Hematopoietic multipotent progenitor cell treated with erythropoietin and hydrocortisone succinate and interleukin-3 and kit ligand, for 15 days (in vitro differentiated cells): ENCODE results near the gene FRMD4A.

Experiments
- DNase-seq: peaks from one replicate; pipeline ENCODE4 v3.0.0-alpha.2; 2015; ENCODE audit warnings: low spot score

FRMD4A gene

DNA sequence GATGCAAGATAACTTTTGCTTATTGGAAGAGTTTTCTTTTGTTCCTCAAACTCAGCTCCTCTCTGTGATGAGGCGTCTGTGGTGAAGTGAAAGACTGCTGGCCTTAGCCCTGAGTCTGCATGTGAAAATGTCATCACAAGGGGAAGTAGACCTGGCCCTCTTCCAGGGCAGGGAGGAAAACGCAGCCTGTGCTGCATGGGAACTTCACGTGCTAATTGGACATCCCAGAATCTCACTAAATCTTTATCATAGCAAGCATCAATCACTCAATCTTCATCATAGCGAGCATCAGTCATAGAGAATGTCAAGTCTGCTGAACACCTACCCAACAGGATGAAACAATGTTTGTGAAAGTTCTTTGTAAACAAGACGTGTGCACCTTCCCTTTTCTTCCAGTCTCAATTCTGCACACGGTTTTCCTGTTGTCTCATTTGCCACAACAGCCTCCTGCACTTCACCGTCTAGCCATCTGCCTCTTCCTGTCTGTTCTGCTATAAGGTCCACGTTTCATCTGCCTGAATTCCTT is 314.6 kb downstream of the FRMD4A start:
- DNase-seq = no peak

DNA sequence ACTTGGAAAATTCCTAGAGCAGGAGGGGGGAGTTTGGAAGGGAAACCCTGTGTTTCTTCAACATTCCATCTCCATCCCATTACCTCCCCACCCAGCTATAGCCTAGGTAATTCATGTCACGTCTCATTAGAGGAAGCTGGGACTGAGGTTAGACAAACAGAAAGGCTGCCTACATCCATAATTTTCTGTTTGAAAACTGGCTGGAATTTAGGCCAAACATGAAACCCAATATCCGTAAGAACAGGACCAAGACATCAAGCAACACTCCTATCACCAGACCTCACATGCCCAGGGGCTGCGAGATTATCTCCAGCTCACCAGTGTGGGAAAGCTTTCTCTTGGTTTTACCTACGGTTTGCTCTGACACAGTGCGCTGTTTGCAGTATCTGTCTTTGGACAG is 316.3 kb downstream of the FRMD4A start:
- DNase-seq = no peak

DNA sequence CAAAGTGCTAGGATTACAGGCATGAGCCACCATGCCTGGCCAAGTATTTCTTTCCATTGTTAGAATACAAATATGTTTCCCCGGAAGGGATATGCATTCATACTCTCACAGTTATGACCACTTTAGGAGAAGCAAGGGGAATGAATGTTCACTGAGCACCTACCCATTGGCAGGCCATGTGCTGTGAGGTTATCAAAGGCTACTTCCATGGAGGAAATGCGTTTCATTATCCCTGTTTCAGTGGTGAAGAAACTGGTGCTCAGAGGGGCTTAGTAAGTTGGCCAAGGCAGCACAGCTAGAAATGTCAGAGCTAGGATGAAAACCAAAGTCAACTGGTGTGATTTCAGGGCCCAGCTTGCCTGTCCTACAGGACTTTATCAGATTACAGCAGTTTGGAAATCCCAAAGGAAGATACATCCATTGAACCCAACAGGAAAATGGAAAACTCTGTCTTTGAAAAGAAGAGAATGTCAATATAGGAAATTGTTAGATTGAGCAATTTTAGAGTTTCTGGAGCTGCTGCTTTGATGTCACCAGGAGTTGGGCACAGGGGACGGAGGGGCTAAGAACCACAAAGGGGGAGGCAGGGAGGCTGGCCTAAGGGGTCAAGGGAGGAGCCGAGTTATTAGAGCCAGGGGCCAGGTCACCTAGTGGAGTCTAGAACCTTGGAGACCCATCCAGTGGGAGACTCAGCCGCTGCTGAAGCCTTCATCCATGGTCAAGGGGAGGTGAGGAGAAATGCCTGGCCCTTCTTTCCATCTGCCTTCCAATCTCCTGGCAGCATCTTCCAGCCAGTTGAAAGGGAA is 319.8 kb downstream of the FRMD4A start:
- DNase-seq = no peak

DNA sequence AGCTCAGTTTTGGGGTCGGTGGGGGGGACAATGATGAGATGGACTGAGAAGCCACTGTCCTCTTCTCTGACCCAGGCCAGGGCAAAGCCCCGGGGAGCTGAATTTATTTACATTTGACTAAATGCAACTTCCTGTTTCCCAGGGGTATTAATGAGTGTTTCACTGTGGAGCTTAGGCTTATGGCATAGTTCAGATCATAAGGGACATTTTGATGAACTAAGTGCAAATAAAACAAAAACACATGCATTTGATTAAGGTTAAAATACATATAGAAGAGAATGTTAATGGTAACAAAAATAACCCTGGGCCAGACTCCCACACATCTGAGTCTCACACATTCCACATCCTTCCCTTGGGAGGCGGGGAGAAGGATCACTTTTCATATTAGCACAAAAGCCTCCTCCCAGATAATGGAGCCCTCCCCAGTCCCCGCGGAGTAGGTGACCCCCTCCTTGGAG is 320.6 kb downstream of the FRMD4A start:
- DNase-seq = no peak

DNA sequence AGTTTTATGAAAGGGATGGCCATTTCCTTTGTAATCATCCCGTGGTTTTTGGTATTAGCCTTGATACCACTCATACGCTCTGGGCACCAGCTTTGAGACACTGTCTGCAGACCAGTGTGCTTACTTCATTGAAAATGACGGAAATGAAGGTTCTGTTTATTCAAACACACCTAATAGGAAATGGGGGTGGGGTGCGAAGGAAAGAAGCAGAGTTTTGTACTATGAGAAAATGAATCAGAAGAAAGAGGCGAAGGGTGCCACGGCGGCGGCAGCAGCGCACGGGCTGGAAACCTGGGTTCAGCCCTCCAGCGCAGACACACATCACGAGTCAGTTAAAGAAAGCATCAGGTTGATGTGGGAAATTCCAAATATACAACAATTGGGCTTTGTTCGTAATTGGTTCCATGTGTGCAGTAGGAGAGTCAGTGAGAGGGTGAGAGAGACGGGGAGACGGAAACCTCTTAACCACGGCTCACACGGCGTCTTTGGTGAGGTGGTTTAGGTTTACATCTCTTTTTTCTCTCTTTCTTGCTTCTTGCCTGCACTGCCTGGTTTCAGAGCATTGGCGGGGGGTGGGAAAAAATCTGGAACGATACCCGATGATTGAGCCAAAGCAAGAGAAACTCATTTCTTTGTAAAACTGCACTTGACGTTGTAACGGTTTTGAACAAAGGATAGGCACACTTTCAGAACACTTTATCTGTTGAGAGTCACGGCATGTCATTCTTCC is 321.2 kb downstream of the FRMD4A start:
- DNase-seq = no peak

DNA sequence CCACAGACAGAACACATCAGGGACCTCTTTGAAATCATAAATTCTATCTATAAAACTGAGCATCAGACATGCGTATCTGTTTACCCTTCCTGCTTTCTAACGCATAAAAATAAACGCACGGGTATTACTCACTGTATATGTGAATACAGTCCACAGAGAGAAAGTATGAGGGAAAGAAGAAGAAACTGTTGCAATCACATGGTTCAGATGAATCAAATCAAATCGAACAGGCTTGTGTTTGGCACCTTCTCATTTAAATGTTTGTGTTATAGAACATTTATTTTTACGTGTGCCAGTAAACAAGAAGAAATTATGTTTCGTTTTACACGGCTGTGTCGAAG is 322.0 kb downstream of the FRMD4A start:
- no peak for DNase-seq

DNA sequence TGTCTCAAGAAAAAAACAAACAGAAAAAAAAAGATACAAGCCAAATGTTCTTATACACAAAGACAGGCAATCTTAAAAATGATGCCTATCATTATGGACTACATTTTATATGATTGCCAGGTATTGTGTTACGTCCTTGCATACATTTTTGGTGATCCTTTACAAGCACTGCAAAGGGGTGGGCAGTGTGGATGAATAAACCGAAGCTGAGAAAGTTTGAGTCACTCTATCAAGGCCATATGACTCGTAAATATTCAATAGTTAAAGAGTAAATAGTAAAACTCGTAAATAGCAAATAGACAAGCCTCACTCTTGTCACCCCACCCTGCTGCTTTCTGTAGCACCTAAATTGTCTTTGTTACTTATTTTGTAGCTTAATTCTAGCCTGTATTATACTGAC is 326.2 kb downstream of the FRMD4A start:
- no peak for DNase-seq

DNA sequence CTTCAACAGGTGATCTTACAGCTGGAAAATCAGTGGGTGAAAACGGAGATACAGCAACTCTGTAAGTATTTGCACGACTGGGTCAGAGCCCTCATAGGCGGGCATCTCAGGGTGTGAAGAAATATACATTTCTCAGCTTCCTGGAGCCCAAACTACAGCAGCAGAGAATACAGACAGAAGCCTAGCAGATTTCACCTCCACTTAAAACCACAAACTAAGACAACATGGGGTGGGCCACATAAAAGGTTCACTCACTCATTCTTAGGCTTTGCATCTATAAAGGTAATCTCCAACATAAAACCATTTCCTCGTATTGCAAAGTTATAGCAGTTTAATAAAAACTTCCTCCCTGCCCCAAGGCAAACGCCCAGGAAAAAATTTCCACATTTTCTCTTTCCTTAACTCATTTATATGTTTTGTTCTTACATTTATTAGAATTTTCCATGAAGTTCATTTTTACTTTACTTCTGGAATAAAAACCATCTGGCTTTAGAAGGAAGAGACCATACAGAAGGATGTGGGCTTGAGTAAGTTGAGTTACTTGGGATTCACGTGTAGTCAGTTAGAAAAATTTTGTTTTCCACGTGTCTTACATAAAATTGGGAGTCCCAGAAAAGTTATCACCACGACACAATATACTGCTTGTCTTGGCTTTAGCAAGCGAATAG is 327.1 kb downstream of the FRMD4A start:
- DNase-seq = no peak

DNA sequence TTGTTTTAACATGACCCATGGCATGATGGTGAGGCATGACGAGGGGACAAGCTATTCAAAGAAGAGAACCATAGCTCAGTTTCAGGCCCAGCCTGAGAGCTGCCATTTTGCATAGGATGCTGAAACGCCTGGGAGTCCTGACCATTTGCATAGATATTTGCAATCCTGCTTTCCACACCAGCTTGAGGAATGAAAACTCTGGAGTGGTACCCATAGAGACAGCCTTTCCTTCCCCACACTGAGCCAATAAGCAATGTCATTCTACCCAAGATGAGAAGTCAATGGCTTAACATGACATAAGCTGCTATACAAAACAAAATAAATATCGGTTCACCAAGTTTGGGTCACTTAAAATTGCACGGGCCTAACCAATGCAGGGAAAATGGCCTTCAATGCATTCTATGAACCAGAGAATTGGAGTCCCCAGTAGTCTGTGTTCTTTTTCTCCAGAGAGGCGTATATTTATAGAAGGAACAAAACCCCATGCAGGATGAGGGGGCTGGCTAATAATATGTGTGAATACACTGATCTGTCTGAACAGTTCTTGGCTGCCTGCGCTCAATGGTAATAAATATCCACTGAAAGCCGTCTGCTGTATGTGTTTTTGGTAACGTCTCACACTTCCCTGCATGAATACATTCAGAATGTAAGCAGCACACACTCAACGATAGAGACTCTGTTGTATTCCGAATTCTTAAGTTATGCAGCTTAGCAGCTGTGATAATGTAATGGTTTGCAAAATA is 329.3 kb downstream of the FRMD4A start:
- no peak for DNase-seq

DNA sequence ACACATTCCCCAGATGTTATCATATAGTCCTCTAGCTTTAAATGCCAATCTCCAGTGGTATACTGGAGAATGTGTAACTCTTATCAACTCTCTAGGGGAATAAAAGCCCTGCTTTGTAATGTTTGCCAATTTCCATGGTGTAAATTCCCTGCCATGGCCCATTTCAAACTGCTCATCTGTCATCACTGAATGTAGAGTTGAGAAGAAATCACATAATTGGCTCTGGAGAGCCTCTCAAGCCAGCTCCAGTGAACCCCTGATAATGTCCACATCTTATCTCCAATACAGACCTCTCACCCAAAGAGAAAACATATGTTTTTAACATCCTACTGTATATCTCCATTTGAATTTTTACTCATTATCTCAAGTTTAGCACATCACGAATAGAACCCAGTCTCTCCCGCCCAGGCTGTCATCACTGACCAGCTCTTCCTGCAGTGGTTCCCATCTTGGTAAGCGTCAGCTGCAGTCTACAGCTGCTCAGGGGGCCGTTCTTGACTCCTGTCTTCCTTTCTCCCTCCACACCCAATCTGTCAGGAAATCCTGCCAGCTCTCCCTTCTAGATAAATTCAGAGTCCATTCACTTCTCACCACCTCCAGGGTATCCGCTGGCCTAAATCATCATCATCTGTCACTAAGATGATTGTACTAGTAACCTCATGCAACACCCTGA is 332.4 kb downstream of the FRMD4A start:
- DNase-seq = no peak

DNA sequence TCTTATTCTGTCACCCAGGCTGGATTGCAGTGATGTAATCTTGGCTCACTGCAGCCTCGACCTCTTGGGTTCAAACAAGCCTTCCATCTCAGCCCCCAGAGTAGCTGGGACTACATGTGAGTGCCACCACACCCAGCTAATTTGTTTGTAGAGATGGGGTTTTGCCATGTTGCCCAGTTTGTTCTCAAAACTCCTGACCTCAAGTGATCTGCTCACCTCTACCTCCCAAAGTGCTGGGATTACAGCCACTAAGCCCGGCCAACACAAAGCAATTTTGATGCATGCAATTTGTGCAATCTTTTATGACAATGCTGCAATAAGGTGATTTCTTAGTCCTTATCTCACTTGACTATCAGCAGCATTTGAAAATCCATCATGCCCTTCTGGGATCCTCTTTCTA is 333.1 kb downstream of the FRMD4A start:
- DNase-seq = no peak

DNA sequence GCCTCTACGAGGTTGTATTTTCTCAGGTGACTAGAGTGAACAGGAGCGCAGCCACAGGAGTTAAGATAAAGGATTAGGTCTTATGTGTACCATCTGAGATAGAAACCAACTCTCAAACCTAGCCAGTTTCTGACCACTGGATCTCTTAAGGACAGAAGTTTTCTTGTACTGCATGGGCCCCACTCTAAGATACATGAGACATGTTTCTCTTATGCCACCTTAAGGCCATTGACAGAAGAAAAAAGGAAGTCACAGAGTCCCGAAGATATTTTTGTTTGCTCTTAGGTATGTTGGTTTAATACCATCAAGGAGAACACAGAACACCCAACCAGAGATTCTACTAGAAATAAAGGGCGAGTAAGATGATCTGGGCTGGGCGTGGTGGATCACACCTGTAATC is 335.8 kb downstream of the FRMD4A start:
- DNase-seq = no peak

DNA sequence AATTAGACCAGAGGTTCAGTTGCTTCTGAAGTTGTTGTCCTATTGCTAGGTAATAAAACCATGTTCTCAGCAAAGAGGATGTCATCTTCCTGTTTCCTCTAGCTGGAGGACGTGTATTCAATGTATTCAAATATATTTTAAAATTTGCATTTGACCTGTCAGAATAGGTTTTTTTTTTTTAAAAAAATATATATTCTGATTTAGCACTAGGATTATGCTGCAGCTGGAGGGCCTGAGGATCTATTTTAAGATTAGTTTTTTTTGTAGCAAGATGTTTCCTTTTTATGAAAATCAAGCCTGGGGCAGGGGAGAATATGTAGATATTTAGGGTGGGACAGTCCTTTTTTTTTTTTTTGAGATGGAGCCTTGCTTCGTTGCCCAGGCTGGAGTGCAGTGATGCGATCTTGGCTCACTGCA is 337.0 kb downstream of the FRMD4A start:
- no peak for DNase-seq

DNA sequence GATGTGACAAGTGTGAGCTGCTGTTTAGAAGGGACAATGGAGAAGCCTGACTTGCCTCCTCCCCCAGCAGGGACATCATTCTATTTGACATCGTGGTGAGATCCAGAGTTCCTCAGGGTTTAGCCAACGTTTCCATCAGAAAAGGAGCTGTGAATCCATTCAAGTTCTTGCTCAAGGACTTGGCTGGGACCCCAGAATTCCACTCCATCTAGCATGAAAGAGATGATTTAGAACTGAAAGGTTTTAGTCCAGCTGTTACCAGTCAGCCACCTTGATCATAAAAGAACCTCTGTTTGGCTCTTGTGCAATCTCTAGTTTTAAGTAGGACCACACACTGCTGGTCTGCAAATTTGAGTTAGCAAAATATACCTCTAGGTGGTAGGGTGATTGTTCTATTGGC is 337.6 kb downstream of the FRMD4A start:
- DNase-seq = no peak

DNA sequence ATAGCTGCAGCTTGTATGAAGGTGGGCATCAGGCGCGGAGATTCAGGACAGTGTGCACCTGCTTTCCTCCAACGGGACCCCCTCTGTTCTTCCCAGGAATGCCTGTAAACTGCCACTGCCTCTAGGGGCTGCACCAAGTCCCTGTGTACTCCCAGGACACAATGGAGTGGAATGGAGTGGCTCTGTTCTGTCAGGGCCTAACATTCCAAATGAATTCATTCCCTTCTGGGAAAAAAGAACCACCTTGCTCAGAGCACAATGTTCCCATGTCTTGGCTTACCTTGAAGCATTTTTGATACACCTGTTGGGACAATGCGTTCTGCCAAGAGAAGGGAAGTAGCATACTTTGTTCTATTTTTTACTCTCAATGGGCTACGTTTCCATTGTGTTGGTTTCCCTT is 339.4 kb downstream of the FRMD4A start:
- no peak for DNase-seq

DNA sequence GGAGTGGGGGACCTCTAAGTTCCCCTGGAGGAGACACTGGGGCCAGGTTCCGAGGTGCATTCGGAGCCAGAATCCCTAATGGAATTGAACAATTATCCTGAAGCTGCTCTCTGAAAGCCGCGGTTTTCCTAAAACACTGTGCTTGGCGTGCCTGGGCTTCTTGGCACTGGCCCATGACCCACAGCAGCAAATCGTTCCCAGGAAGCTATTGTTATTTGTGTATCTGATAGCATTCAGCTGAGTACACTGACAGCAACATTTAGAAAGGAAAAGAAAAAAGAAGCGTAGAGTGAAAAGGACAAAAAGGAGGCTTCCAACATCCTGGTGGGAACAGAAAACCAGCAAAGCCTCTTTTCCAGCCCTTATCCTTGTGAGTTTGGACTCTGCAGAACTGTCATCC is 339.8 kb downstream of the FRMD4A start:
- DNase-seq = no peak

DNA sequence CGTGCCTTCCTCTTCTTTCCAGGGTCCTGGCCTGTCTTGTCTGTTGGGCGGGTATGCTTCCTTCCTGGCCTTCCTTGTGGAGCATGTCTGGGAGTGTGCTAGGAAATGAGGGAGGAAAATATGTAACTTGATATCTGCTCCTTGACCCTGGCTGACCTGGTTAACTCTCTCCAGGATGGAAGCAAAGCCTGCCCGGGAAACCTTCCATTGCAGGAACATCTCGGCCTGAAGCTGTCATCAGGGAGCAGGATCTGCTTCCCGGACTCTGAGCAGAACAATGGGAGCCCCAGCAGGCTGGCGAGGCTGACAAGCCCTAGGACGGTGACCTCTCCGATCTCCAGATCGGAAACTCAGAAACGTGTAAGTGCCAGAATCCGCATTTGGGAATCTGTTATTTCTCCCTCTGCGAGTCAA is 340.3 kb downstream of the FRMD4A start:
- no peak for DNase-seq

DNA sequence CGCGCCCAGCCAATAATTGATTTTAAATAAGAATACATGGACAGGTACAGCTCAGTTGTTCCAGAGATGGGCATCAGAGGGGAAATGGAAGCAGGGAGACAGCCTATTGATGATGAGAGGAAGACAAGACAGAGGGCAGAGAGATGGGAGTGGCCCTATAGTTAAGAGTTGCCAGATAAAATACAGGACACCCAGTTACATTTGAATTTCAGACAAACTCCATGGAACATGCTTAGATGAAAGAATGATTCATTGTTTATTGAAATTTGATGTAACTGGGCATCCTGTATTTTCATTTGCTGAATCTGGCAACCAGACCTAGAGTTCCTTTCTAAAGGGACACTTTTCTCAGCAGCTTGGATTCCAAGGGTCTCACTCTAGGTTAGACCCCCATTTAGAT is 341.1 kb downstream of the FRMD4A start:
- no peak for DNase-seq

DNA sequence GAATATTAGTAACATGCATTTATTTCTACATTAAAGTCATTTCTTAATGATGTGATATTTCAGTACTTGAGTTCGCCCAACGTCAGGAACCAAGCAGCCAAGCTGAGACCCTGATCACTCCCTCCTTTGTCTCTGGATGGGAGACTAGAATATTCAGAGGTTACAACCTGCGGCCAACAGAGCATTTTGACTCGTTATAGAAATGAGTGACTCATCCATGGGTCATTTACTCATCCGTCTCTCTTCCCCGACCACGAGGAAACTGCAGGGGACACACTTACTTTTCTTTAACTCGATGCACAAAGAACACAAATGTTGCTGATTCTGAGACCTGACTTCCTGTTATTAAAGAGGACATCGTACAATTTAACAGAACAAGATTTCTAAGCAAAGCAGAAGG is 343.3 kb downstream of the FRMD4A start:
- DNase-seq = no peak

DNA sequence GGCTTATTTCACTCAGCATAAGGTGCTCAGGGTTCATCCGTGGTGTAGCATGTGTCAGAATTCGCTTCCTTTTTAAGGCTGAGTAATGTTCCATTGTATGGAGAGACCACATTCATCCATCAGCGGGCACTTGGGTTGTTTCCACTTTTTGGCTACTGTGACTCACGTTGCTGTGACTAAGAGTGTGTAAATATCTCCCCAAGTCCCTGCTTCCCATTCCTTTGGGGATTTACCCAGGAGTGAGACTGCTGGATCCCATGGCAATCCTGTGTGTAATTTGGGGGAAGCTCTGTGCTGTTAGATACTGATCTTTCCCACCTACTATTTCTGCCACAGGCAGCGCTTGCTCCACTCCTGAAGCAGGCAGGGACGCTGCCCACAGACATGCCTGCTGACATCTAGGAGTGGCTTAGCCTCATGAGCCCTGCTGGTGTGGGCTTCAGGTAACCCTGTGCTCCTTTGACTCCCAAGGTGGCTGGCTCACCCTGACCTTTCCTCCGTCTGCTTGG is 346.0 kb downstream of the FRMD4A start:
- DNase-seq = no peak

DNA sequence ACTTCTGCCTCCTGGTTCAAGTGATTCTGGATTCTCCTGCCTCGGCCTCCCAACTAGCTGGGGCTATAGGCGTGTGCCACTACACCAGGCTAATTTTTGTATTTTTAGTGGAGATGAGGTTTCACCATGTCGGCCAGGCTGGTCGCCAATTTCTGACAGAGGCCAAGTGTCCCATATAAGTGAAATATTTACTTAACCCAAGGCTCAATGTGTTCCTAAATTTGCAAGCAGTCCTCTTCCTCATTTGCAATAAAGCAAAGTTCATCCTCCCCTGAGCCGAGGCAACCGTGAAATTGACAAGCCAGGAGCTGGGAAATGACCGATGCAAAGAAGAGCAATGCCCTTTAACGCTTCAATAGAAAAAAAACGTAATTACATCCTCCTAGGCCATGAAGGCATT is 347.7 kb downstream of the FRMD4A start:
- DNase-seq = no peak
